Measurements from ENCODE around the gene HNF1A. TPM values are rescaled to one million over a fixed set of nuclear protein-coding genes. Genes with fewer than 3 reads are reported as not detected.

Gene HNF1A
- total and polyA plus RNA-seq, 2 of the 13 experiments (the other 11 are each of a cell fraction or from before 2014, with no cell fraction given) = 13.4 to 34.7 TPM

GRCh38 chr12:120979862-120980696 lies 1.7 kb downstream of the HNF1A start (continued):
- no peak for TF ChIP-seq ZHX2 (IDR thresholded peaks at IDR 0.05; ENCODE audit: low read depth)
- TF ChIP-seq ZHX2 (CRISPR knock-in tag; IDR thresholded peaks at IDR 0.05; ENCODE audit: borderline replicate concordance) = peak; percentile 71; the same call in 1 of the 2 replicates
- no peak for TF ChIP-seq ZNF20 (CRISPR knock-in tag; IDR thresholded peaks at IDR 0.05)

- ChIA-PET POLR2A (interaction anchor here (0.5 to 6.9 kb wide), 24 partner anchors 9 to 753 kb away, joined by 3 to 176 read pairs (median 4); partner anchors contain the start of genes ACADS, POP5, RNU4-2 and SPPL3), CTCF (ENCODE audit: low intra/inter-chr PET ratio, low total read pairs) (no interaction called here)
- Histone ChIP-seq H3K27ac (ENCODE audit: extremely low read length, insufficient read depth, low read length) (peak overlapping the region; percentile 100), H3K36me3 (replicated peaks in 1 of 2; ENCODE audit: control insufficient read depth in 1 of 2, insufficient read depth in 2 of 2, low read length in 2 of 2) (peaks cover 3 to 12% of the 10 kb centered on the region in 2 experiments; a peak in 3 of 5 replicates), H3K27me3 (ENCODE audit: control insufficient read depth in 1 of 2, insufficient read depth in 2 of 2, low read length in 2 of 2) (no peaks in the 10 kb centered on the region; a peak in 1 of 5 replicates), H3K4me1 (ENCODE audit: insufficient read depth, low read length) (peaks cover 68% of the 10 kb centered on the region), H3K4me3 (replicated peaks in 1 of 3; ENCODE audit: insufficient read depth in 1 of 3, low read depth in 2 of 3, low read length in 3 of 3) (peak overlapping the region; percentile 90 to 98 (median 98)), H3K79me2 (ENCODE audit: insufficient read depth, low read length) (peaks cover 76% of the 10 kb centered on the region), H4K20me1 (ENCODE audit: insufficient read depth, low read length) (no peaks in the 10 kb centered on the region), H3K9ac (ENCODE audit: insufficient read depth, low read depth, low read length) (peak overlapping the region; percentile 99), H3K9me3 (ENCODE audit: low read length) (no peaks in the 10 kb centered on the region), H2AFZ (ENCODE audit: low read length) (no peak overlapping the region), H3K4me2 (ENCODE audit: low read depth, low read length) (peak overlapping the region; percentile 93)
- in situ Hi-C loops (cut with HindIII; ENCODE audit: extremely low pct_ligation_motif_present, low pct_unique_long_range_greater_than_20kb) = no loop called here
- FAIRE-seq = peak; percentile 32
- no TSS peak for BruUV-seq (replicated peaks)
- intact Hi-C loops (cut with micrococcal nuclease; ENCODE audit: unreplicated experiment) = no loop called here
- 5% methylated on average over 13 of the region's 13 CpGs for WGBS (ENCODE audit: low lambda C conversion rate)
- DNase-seq (ENCODE audit: low spot score) = no peak
- peak; percentile 33 for ATAC-seq
- TF ChIP-seq RXRA (CRISPR knock-in tag; IDR thresholded peaks at IDR 0.05) = no peak
- no peak for TF ChIP-seq ZC3H4 (CRISPR knock-in tag; IDR thresholded peaks at IDR 0.05; ENCODE audit: borderline replicate concordance)
- TF ChIP-seq HMGXB4 (CRISPR knock-in tag; IDR thresholded peaks at IDR 0.05; ENCODE audit: borderline replicate concordance in 1 of 2, low read depth in 1 of 2) = no peak
- no peak; the same call in 1 of the 2 replicates for TF ChIP-seq ZBTB10 (CRISPR knock-in tag; IDR thresholded peaks at IDR 0.05; ENCODE audit: borderline replicate concordance)
- TF ChIP-seq HDAC2 (CRISPR knock-in tag; IDR thresholded peaks at IDR 0.05) = no peak; the same call in 1 of the 2 replicates
Measured at GRCh38 chr12:120980800-120981368, 2.5 kb downstream of the HNF1A start.

Measured in HepG2 (cell line).